Diencephalon (tissue), 1 donor: ENCODE measurements around the gene KRT9. TPM values are rescaled to one million over a fixed set of nuclear protein-coding genes. Genes with fewer than 3 reads are reported as not detected.

Experiments used
- total RNA-seq: library from RNA; depleted of rRNA; stranded (reverse); fragments of >200 nt; gene quantifications from one replicate; pipeline ENCODE4 v1.2.3, GENCODE V29; 2014

Gene KRT9, protein sequence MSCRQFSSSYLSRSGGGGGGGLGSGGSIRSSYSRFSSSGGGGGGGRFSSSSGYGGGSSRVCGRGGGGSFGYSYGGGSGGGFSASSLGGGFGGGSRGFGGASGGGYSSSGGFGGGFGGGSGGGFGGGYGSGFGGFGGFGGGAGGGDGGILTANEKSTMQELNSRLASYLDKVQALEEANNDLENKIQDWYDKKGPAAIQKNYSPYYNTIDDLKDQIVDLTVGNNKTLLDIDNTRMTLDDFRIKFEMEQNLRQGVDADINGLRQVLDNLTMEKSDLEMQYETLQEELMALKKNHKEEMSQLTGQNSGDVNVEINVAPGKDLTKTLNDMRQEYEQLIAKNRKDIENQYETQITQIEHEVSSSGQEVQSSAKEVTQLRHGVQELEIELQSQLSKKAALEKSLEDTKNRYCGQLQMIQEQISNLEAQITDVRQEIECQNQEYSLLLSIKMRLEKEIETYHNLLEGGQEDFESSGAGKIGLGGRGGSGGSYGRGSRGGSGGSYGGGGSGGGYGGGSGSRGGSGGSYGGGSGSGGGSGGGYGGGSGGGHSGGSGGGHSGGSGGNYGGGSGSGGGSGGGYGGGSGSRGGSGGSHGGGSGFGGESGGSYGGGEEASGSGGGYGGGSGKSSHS
- not detected for total RNA-seq

DNA sequence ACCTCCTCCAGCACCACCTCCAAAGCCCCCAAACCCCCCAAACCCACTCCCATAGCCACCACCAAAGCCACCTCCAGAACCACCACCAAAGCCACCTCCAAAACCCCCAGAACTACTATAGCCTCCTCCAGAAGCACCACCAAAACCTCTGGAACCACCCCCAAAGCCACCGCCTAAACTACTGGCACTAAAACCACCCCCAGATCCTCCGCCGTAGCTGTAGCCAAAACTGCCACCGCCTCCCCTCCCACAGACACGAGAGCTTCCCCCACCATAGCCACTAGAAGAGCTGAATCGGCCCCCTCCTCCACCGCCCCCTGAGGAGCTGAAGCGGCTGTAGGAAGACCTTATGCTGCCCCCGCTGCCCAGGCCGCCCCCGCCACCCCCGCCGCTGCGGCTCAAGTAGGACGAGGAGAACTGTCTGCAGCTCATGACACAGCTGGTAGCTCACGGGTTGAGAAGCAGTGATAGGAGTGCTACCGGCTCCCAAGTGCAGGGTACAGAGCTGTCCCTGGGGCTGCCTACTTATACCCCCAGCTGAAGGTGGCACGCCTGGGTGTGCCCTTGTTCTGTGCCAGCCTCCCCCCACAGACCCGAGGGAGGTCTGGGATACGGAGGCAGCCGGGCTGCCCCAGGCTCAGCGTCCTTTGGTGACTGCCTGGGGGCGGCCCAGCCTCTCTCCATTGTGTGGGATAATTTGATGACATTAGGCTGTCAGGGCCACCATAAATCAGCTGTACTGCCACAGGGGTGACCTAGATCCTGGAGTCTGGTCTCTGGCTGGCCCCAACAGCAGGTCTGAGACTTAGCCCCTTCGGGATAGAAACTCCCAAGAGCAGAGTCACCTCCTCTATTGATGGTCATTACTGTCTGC, at the start of gene KRT9:
KRT9 (minus strand) TSS at position 499 of the 874 bp plus-strand sequence; CDS start at position 432, 67 bp downstream.

DNA sequence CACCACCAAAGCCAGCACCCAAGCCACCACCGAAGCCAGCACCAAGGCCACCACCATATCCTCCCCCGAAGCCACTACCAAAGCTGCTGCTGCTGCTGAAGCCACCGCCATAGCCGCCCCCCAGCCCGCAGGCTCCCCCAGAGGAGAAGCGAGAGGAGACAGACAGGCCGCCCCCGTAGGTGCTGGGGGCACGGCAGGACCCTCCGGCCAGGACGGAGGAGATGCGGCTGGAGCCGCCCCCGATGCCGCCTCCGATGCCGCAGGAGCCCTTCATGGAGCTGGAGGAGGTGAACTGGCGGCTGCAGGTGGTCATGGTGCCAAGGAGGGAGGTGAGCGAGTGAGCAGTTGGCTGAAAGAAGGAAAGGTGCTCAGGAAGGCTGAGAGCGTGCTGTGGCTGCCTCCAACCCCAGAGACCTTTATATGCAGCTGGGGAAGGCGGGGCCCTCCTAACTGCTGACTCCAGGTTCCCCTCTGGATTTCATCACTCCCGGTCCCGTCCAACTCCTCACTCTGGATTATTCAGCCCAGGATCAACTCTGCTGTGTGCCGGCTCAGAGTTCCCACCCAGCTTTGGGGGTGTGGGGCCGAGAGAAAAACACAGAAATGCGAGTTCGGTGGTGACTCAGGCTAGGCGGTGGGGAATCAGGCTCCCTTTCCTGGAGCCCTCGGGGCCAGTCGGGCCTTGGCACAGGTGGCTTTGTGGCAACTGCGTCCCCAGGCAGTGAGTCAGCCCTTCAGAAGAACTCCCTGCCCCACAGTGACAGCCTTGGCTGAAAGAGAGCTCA, 40.7 kb upstream of the KRT9 start, which contains the start of gene KRT16:
KRT16 (minus strand) TSS at position 392 of the 785 bp plus-strand sequence; CDS start at position 313, 79 bp downstream.

DNA sequence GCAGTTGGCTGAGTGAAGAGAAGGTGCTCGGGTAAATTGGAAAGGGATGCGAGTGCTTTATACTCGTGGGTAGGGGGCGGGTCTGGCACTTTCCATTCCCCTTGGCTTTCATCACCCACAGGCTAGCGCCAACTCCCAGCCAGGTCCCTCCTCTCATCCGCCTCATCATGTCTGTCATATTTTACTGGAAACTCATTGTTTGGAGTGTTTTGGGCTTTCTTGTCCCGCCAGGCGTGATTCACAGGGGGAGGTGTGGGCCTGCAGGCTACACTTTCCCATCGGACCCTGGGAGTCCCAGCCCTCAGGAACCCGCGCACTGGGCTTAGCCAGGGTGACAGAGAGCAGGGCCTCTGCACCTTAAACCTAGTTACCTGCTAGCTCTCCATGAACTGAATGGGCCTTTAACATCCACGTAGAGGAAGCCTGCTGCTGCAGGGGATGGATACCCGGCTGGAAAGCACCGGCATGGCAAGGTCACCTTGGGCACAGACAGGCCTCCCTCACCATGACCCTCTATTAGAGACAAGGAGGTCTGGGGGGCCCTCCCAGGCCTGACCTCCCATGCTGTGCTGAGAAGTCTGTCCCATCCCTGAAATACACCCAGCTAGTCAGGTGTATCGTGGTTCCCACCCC, 15.1 kb upstream of the KRT9 start, which contains the start of gene KRT14:
KRT14 (minus strand) TSS at position 33 of the 633 bp plus-strand sequence. CDS start 61 bp downstream, outside the sequence.

DNA sequence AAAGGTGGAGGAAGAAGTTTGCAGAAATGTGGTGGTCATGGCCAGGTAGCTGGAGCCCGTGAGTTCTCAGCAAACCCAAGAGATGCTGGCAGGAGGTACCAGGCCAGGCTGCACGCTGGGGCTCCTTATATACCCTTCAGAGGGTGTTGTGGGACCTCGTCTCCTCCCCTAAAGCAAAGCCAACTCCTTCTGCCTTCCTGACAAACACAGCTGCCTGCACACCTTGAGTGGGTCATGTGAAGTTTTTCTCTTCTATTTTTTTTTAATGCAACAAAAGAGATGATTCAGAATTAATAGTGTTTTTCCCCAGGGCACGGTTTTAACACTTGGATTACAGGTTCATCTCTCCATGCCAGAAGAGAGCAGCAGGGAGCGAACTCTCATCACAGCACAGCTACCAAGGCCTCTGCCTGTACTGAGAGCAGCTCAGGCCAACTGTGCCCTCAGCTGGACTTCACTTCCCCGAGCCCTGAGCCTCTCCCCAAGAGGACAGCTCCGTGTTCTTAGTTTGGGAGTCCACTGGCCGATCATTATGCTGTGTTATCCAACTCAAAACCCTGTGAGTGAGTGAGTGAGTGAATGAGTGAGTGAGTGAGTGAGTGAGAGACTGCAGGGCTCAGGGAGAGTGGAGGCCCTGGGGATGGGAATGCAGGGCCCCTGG, 52.9 kb downstream of the KRT9 start, which contains the start of gene KRT15:
KRT15 (minus strand) TSS at position 102 of the 661 bp plus-strand sequence; CDS start at position 39, 63 bp downstream.

Other genes starting within 250 kb of the KRT9 start
- not detected for gene KRT33A, start 221.2 kb downstream of the KRT9 start, total RNA-seq
- not detected for gene KRT33B, start 202.2 kb downstream of the KRT9 start, total RNA-seq
- not detected for gene KRT34, start 189.8 kb downstream of the KRT9 start, total RNA-seq
- gene KRT31, start 174.5 kb downstream of the KRT9 start, total RNA-seq, result 0.23 TPM
- gene KRT37, start 147.5 kb downstream of the KRT9 start, total RNA-seq, result not detected
- gene KRT38, start 131.1 kb downstream of the KRT9 start, total RNA-seq, result not detected
- not detected for gene KRT32, start 104.7 kb downstream of the KRT9 start, total RNA-seq
- not detected for gene KRT35, start 90.9 kb downstream of the KRT9 start, total RNA-seq
- not detected for gene KRT36, start 82.1 kb downstream of the KRT9 start, total RNA-seq
- not detected for gene KRT13, start 66.4 kb downstream of the KRT9 start, total RNA-seq
- not detected for gene KRT15, start 53.2 kb downstream of the KRT9 start, total RNA-seq
- gene KRT19, start 43.8 kb downstream of the KRT9 start, total RNA-seq, result 22.1 TPM
- gene KRT14, start 14.8 kb upstream of the KRT9 start, total RNA-seq, result not detected
- gene KRT16, start 40.7 kb upstream of the KRT9 start, total RNA-seq, result not detected
- gene KRT17, start 52.5 kb upstream of the KRT9 start, total RNA-seq, result not detected
- 114 TPM for gene EIF1, start 116.8 kb upstream of the KRT9 start, total RNA-seq
- gene GAST, start 140.3 kb upstream of the KRT9 start, total RNA-seq, result not detected
- gene HAP1, start 162.6 kb upstream of the KRT9 start, total RNA-seq, result 9.9 TPM
- 29.8 TPM for gene JUP, start 214.7 kb upstream of the KRT9 start, total RNA-seq
- 19.8 TPM for gene P3H4, start 239.9 kb upstream of the KRT9 start, total RNA-seq
- gene FKBP10, start 240.9 kb upstream of the KRT9 start, total RNA-seq, result 18.2 TPM